ENCODE data around the gene VTI1A.

VTI1A gene

DNA sequence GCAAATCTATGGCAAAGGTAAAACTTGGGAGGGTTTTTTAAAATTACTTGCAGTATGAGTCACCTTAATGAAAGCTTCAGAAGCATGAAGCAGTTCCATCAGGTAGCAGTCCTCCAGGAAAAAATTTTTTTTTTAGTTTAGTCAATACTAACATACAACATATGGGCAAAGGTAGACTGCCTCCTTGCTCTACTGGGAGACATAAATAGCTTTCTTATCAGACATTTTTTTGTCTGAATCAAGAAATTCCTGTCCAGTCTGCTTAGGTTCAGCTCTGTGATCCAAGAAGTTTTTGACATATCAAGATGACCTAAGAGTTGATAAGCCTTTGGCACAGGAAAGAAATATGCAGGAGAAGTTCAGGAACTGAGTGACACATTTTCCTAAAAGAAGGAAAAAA, 331.6 kb downstream of the VTI1A start (continued):
- TF ChIP-seq, protein P1, sequence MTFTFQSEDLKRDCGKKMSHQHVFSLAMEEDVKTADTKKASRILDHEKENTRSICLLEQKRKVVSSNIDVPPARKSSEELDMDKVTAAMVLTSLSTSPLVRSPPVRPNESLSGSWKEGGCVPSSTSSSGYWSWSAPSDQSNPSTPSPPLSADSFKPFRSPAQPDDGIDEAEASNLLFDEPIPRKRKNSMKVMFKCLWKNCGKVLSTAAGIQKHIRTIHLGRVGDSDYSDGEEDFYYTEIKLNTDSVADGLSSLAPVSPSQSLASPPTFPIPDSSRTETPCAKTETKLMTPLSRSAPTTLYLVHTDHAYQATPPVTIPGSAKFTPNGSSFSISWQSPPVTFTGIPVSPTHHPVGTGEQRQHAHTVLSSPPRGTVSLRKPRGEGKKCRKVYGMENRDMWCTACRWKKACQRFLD (tag by site-specific recombination; IDR thresholded peaks at IDR 0.05): no peak
- TF ChIP-seq OVOL3 (tag by site-specific recombination; IDR thresholded peaks at IDR 0.05): no peak

DNA sequence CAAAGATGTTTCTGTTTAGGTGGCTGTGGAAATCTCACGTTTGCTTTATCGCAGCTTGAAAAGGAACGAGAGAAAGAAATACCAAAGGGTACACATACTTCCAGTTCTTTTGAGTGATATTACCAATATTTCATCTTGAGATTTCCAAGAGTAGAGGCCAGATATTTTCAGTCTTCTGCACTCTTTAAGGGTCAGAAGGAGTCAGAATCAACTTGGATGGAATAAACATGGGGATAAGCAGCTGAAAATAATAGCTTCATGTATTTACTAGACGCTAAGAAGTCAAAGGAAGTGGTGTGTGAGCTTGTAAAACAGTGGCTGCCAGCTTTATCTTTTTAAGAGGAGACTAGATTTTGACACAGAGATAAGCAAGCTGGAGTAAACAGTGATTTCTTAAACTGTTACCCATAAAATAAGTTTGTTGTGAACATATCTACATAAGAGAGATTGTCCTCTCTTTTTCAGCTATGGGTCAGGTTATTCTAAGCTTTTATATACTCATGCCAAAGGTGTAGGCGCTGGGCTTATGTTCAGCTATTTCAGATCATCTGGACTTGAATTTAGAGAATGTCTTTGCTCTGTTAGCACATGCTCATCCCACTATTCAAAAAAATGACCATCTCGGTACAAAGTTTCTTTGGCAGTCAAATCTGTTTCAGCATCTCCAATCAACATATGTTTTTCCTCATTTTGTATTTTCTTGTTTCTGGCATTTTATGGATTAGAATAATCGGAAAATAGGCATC, 332.2 kb downstream of the VTI1A start:
- Histone ChIP-seq H3K4me1 (ENCODE audit: control insufficient read depth, insufficient read depth, low read length) (peaks cover 31% of the 10 kb centered on the region), H3K4me3 (ENCODE audit: low read depth, low read length) (no peak overlapping the region), H3K36me3 (ENCODE audit: control insufficient read depth in 2 of 2, insufficient read depth in 1 of 2, low read length in 2 of 2) (no peaks in the 10 kb centered on the region), H3K9me3 (ENCODE audit: control insufficient read depth, insufficient read depth, low read depth, low read length) (no peaks in the 10 kb centered on the region), H3K27ac (ENCODE audit: extremely low read depth, low read depth, low read length) (peak overlapping the region; percentile 25; the same call in 1 of the 2 replicates)
- ChIA-PET POLR2A (no interaction called here), CTCF (no interaction called here)
- TF ChIP-seq, protein P2, sequence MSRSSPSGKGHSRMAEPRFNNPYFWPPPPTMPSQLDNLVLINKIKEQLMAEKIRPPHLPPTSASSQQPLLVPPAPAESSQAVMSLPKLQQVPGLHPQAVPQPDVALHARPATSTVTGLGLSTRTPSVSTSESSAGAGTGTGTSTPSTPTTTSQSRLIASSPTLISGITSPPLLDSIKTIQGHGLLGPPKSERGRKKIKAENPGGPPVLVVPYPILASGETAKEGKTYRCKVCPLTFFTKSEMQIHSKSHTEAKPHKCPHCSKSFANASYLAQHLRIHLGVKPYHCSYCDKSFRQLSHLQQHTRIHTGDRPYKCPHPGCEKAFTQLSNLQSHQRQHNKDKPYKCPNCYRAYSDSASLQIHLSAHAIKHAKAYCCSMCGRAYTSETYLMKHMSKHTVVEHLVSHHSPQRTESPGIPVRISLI (tag by site-specific recombination; IDR thresholded peaks at IDR 0.05): no peak
- no peak for TF ChIP-seq SALL2 (tag by site-specific recombination; IDR thresholded peaks at IDR 0.05; ENCODE audit: borderline replicate concordance)
- TF ChIP-seq ZNF112 (tag by site-specific recombination; IDR thresholded peaks at IDR 0.05): no peak
- TF ChIP-seq ZNF660 (tag by site-specific recombination; IDR thresholded peaks at IDR 0.05): no peak
- peak; percentile 37; the same call in 1 of the 2 replicates for TF ChIP-seq GFI1B (tag by site-specific recombination; IDR thresholded peaks at IDR 0.05)
- TF ChIP-seq ZNF473 (tag by site-specific recombination; IDR thresholded peaks at IDR 0.05): no peak
- no peak for TF ChIP-seq ZNF548 (tag by site-specific recombination; IDR thresholded peaks at IDR 0.05)
- TF ChIP-seq ZNF211 (tag by site-specific recombination; IDR thresholded peaks at IDR 0.05; ENCODE audit: low read depth): no peak
- no peak for TF ChIP-seq ZFP37 (tag by site-specific recombination; IDR thresholded peaks at IDR 0.05)
- TF ChIP-seq ZNF138 (tag by site-specific recombination; IDR thresholded peaks at IDR 0.05; ENCODE audit: borderline replicate concordance): no peak
- TF ChIP-seq, protein P3, sequence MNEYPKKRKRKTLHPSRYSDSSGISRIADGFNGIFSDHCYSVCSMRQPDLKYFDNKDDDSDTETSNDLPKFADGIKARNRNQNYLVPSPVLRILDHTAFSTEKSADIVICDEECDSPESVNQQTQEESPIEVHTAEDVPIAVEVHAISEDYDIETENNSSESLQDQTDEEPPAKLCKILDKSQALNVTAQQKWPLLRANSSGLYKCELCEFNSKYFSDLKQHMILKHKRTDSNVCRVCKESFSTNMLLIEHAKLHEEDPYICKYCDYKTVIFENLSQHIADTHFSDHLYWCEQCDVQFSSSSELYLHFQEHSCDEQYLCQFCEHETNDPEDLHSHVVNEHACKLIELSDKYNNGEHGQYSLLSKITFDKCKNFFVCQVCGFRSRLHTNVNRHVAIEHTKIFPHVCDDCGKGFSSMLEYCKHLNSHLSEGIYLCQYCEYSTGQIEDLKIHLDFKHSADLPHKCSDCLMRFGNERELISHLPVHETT (tag by site-specific recombination; IDR thresholded peaks at IDR 0.05): no peak
- no peak for TF ChIP-seq ZNF48 (tag by site-specific recombination; IDR thresholded peaks at IDR 0.05)
- TF ChIP-seq ZNF311 (tag by site-specific recombination; IDR thresholded peaks at IDR 0.05; ENCODE audit: borderline replicate concordance): no peak
- TF ChIP-seq ZNF214 (tag by site-specific recombination; IDR thresholded peaks at IDR 0.05; ENCODE audit: borderline replicate concordance): no peak
- TF ChIP-seq ZNF626 (tag by site-specific recombination; IDR thresholded peaks at IDR 0.05): no peak
- TF ChIP-seq, protein P4, sequence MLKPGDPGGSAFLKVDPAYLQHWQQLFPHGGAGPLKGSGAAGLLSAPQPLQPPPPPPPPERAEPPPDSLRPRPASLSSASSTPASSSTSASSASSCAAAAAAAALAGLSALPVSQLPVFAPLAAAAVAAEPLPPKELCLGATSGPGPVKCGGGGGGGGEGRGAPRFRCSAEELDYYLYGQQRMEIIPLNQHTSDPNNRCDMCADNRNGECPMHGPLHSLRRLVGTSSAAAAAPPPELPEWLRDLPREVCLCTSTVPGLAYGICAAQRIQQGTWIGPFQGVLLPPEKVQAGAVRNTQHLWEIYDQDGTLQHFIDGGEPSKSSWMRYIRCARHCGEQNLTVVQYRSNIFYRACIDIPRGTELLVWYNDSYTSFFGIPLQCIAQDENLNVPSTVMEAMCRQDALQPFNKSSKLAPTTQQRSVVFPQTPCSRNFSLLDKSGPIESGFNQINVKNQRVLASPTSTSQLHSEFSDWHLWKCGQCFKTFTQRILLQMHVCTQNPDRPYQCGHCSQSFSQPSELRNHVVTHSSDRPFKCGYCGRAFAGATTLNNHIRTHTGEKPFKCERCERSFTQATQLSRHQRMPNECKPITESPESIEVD (tag by site-specific recombination; IDR thresholded peaks at IDR 0.05): peak; percentile 71
- no peak for TF ChIP-seq ZNF621 (tag by site-specific recombination; IDR thresholded peaks at IDR 0.05)
- TF ChIP-seq, protein P5, sequence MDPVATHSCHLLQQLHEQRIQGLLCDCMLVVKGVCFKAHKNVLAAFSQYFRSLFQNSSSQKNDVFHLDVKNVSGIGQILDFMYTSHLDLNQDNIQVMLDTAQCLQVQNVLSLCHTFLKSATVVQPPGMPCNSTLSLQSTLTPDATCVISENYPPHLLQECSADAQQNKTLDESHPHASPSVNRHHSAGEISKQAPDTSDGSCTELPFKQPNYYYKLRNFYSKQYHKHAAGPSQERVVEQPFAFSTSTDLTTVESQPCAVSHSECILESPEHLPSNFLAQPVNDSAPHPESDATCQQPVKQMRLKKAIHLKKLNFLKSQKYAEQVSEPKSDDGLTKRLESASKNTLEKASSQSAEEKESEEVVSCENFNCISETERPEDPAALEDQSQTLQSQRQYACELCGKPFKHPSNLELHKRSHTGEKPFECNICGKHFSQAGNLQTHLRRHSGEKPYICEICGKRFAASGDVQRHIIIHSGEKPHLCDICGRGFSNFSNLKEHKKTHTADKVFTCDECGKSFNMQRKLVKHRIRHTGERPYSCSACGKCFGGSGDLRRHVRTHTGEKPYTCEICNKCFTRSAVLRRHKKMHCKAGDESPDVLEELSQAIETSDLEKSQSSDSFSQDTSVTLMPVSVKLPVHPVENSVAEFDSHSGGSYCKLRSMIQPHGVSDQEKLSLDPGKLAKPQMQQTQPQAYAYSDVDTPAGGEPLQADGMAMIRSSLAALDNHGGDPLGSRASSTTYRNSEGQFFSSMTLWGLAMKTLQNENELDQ (tag by site-specific recombination; IDR thresholded peaks at IDR 0.05; ENCODE audit: low read depth): no peak
- no peak for TF ChIP-seq PRDM1 (tag by site-specific recombination; IDR thresholded peaks at IDR 0.05)
- no peak for TF ChIP-seq ZBTB20 (tag by site-specific recombination; IDR thresholded peaks at IDR 0.05)
- no peak for TF ChIP-seq ZNF223 (tag by site-specific recombination; IDR thresholded peaks at IDR 0.05)
- TF ChIP-seq ZNF560 (tag by site-specific recombination; IDR thresholded peaks at IDR 0.05; ENCODE audit: borderline replicate concordance): no peak
- no peak for TF ChIP-seq ZNF2 (tag by site-specific recombination; IDR thresholded peaks at IDR 0.05)
- 0 out of 2 replicates have a peak, but pooled peaks have one; percentile 45 for TF ChIP-seq OSR2 (tag by site-specific recombination; IDR thresholded peaks at IDR 0.05)
- TF ChIP-seq GLIS1 (tag by site-specific recombination; IDR thresholded peaks at IDR 0.05): no peak
- no peak for TF ChIP-seq ZNF433 (tag by site-specific recombination; IDR thresholded peaks at IDR 0.05; ENCODE audit: low read depth)
- TF ChIP-seq TCF7L2 (IDR thresholded peaks at IDR 0.05; ENCODE audit: borderline replicate concordance, low read depth, low read length): no peak
- TF ChIP-seq YY1 (tag by site-specific recombination; IDR thresholded peaks at IDR 0.05): no peak
- TF ChIP-seq ZNF785 (tag by site-specific recombination; IDR thresholded peaks at IDR 0.05): no peak
